GM18505 (cell line): Measurements from ENCODE around the gene WDR43.
A peak's percentile ranks its signal among the peaks of the same experiment; 100 is the strongest.

Experiments used
- ATAC-seq: cut with Tn5 transposase; IDR thresholded peaks from one replicate; pipeline ENCODE4 v1.9.1; 2021; ENCODE audit not compliant: unreplicated experiment
- POLR2A ChIP-seq: IDR thresholded peaks from 4 replicates; pipeline ENCODE4 v1.6.1; 2011; ENCODE audit warnings: borderline replicate concordance; ENCODE audit not compliant: insufficient read depth, insufficient read length; ENCODE audit errors: extremely low read depth

WDR43 gene, protein sequence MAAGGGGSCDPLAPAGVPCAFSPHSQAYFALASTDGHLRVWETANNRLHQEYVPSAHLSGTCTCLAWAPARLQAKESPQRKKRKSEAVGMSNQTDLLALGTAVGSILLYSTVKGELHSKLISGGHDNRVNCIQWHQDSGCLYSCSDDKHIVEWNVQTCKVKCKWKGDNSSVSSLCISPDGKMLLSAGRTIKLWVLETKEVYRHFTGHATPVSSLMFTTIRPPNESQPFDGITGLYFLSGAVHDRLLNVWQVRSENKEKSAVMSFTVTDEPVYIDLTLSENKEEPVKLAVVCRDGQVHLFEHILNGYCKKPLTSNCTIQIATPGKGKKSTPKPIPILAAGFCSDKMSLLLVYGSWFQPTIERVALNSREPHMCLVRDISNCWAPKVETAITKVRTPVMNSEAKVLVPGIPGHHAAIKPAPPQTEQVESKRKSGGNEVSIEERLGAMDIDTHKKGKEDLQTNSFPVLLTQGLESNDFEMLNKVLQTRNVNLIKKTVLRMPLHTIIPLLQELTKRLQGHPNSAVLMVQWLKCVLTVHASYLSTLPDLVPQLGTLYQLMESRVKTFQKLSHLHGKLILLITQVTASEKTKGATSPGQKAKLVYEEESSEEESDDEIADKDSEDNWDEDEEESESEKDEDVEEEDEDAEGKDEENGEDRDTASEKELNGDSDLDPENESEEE

GRCh38 chr2:28894470-28895188 is at the start of gene WDR43:
WDR43 (plus strand) TSS chr2:28894667; CDS start chr2:28894699, 32 bp downstream.
- peak; percentile 90 for TF ChIP-seq POLR2A
- ATAC-seq: peak; percentile 94

GRCh38 chr2:28855193-28855592 is 39.3 kb upstream of the WDR43 start:
- TF ChIP-seq POLR2A: no peak
- ATAC-seq: no peak

DNA sequence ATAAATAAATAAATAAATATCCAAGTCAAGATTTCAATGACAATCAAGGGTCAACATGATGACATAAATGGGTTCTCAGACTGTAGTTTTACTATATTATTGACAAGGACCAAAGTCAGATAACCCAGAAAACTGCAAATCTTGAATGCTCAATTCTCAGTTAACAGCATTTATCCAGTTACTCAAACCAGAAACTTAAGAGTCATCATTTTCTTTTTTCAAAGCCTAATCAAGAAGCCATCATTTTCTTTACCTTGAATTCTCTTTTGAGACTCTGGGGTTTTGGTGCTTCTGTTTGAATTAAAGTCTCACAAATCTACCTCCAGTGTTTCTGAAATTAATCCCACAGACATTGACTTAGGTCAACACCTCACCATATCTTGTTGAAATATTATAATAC is 38.5 kb upstream of the WDR43 start:
- ATAC-seq: no peak
- no peak for TF ChIP-seq POLR2A

DNA sequence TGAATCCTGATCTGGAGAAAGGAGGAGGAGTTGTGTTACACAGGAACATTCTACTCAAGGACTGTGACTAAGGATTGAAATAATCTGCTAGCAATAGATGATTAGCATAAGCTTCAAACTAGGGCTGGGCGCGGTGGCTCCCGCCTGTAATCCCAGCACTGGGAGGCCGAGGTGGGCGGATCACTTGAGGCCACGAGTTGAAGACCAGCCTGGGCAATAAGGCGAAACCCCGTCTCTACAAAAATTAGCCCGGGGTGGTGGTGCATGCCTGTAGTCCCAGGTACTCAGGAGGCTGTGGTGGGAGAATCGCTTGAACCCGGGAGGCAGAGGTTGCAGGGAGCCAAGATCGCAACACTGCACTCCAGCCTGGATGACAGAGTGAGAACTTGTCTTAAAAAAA is 25.9 kb upstream of the WDR43 start:
- no peak for ATAC-seq
- TF ChIP-seq POLR2A: no peak

- peak; percentile 15 for ATAC-seq
- TF ChIP-seq POLR2A: no peak
These were observed 24.8 kb upstream of the WDR43 start for GRCh38 chr2:28869494-28870145.

DNA sequence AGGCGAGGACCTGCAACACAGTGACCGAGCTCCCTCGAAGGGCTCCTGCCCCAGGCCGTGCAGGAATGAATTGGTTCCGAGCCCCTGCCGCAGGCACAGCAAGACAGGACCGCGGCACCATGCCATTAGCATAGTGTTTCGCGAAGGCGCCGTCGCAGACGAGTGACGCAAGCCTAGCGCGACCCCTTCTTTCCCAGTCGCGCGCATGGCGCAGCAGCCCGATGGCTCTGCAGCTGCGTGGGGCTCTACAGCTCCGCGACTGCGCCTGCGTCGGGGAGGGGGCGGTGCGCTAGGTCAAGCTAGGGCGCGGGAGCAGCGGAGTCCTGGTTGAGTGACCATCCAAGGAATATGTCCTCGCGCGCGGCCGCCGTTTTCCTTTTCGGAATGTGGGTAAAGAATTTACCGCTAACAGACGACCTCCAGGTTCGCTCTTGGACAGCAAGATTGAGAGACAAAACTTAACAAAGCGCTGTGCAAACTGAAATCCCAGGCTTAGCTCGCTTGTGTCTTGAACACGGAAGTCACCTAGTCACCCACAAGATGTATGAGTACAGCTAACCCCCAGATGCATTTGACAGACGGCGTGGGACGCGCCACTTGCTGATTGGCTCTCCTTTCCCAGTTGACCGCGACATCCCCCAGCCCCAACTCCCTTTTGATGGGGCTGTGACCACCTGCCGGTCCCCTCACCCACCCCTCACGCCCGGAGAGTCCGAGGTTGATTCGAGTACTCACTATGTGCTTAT is 24.1 kb upstream of the WDR43 start, which contains the start of gene TRMT61B:
Gene TRMT61B (minus strand): TSS at position 164 of the 746 bp plus-strand sequence. CDS start 32 bp downstream, at position 132.
- TF ChIP-seq POLR2A: peak; percentile 95
- peak; percentile 97 for ATAC-seq

DNA sequence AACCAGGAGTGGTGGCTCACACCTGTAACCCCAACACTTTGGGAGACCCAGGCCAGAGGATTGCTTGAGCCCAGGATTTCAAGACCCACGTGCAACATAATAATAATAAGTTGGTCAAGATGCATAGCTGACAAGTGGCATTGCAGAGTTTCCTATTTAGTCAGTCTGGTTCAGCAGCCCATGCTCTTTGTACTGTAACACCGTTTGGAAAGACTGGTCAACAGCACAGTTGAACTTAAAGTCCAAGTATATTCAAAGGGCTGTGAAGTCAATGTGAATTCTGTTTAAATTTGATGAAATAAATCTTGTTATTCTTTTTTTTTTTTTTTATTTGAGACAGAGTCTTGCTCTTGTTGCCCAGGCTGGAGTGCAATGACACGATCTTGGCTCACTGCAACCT is 22.8 kb upstream of the WDR43 start:
- no peak for ATAC-seq
- TF ChIP-seq POLR2A: no peak

DNA sequence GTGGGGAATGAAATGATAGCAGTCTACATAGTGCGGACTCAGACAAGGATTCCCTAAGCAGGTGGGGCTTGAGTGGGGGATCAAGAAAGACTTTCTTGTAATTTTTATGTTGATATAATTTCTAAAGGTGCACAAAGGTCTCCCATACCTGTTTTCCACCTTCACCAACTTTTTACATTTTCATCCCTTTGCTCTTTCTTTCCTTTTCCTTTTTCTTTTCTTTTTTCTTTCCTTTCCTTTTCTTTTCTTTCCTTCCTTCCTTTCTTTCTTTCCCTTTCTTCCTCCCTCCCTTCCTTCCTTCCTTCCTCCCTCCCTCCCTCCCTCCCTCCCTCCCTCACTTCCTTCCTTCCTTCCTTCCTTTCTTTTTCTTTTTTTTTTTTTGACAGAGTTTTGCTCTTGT is 14.3 kb upstream of the WDR43 start:
- no peak for ATAC-seq
- no peak for TF ChIP-seq POLR2A

- ATAC-seq: no peak
- no peak for TF ChIP-seq POLR2A
These were observed 979 bp upstream of the WDR43 start for GRCh38 chr2:28893488-28893887.

- peak; percentile 24 for ATAC-seq
- no peak for TF ChIP-seq POLR2A
These were observed 874 bp downstream of the WDR43 start for GRCh38 chr2:28895189-28895893.

DNA sequence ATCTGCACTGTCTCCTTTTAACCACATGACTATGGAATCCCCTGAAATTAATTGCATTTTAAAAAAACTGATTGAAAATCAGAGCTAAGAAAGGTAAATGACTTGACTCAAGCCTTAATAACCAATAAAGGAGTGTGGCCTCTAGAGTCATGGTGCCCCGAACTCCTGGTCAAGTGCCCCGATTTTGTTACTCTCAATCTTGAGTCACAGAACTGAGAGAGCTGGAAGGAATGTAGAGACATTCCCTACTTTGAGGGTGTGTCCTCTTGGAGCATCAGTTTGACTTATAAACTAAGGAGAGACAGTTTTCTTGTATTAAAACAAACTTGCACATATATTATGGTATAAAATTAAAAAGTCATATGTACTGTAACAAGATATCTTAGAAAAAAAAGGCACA is 2.4 kb downstream of the WDR43 start:
- no peak for ATAC-seq
- TF ChIP-seq POLR2A: no peak

- no peak for TF ChIP-seq POLR2A
- ATAC-seq: no peak
These were observed 3.6 kb downstream of the WDR43 start for GRCh38 chr2:28898048-28898447.
